VCaP (cell line): ENCODE measurements around the gene PTCD2.

Source experiments
- H3K27ac ChIP-seq: fragments of 450-650 bp; 2 replicates; pipeline ENCODE4 v1.5.1; 2017
- CTCF ChIP-seq: fragments of 450-650 bp; conservative IDR thresholded peaks from 2 replicates; pipeline ENCODE4 v1.5.1; 2017; ENCODE audit warnings: mild to moderate bottlenecking, moderate library complexity

Gene PTCD2

DNA sequence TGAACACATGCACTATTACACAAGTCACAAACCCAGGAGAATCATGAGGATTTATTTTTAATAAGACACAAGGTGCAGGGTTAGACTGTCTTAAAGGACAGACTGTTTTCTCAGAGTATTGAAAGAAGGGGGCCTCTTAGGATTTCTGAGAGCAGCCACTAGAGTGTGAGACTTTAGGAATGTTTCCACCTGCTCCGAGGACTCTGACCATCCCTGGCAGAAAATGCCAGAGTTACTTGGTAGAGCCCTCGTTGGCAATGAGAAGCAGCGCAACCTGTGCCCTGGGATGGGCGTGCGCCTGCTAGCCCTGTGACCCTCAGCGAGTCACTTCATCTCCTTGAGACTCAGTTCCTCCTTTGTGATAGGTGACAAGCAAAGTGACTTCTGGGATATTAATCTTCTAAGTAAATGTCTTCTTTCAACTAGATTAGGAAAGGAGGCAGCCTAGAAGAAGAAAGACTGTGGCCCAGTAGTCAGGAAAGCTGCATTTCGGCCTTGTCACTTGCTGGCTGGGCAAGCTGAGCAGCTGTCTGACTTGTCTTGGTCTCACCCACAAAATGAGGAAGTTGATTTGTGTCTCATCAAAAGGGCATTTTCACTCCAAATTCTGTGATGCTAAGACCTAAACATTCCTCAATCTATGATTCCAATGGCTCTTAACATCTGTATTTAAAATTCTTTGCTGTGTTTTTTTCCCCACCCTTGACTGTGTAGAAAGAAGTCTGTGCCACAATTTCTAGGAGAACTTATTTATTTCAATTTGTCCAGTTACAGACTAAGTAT lies 60.5 kb downstream of the PTCD2 start:
- TF ChIP-seq CTCF: no peak
- no peak overlapping the region for H3K27ac ChIP-seq

DNA sequence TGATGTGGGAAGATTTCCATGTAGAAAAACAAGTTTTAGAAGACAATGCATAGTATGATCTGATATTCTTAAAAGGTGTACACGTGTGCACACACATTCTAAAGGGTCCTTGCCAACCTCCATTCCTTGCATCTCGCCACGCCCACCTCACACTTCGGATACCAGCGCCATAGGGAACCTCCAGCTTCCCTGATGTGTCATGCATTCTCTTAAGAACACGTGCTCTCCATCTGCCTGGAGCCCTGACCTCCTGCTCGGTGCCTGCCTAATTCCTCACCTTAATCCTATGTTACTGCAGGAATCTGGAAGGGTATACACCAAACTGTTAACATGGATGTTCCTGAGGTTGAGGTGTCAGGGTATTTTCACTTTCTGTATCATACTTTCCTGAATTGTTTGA lies 63.1 kb downstream of the PTCD2 start:
- no peak for TF ChIP-seq CTCF
- H3K27ac ChIP-seq: no peak overlapping the region

GRCh38 chr5:72383726-72384125 lies 63.6 kb downstream of the PTCD2 start:
- TF ChIP-seq CTCF: no peak
- no peak overlapping the region for H3K27ac ChIP-seq

DNA sequence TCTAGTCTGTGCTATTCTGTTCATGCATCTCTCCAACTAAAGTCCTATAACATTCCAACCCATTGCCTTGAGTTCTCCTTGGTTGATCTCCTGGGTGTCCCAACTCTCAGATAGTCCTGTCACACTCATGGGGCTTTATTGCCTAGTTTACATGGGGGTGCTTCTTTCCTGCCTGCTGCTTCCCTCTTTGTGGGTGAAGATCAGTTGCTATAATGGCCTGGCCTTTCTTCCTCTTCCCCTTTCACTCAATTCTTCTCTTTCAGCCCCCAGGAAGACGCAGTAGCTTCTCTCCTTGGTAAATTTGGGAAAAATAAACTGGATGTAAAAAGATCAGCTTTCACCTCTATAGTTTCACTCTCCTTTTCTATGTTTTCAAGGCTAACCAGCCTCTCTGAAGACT lies 66.5 kb downstream of the PTCD2 start:
- no peak overlapping the region for H3K27ac ChIP-seq
- TF ChIP-seq CTCF: no peak

DNA sequence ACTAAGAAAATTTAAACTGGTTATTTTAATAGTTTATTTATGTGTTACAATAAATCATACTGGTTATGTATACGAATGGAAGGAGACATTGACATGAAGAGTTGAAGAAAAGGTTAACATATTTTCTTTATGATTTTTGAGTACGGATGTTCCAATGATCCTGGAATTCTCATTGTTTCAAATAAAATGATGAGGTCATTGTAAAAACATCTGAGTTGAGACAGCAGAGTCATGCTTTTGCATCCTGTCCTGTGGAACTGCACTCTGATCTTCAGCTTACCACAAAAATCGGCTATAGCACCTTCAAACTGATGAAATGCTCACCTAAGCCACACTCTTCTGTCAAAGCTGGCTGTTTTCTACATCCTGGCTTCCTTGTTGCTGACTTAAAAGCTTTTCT lies 67.8 kb downstream of the PTCD2 start:
- no peak for TF ChIP-seq CTCF
- H3K27ac ChIP-seq: no peak overlapping the region

DNA sequence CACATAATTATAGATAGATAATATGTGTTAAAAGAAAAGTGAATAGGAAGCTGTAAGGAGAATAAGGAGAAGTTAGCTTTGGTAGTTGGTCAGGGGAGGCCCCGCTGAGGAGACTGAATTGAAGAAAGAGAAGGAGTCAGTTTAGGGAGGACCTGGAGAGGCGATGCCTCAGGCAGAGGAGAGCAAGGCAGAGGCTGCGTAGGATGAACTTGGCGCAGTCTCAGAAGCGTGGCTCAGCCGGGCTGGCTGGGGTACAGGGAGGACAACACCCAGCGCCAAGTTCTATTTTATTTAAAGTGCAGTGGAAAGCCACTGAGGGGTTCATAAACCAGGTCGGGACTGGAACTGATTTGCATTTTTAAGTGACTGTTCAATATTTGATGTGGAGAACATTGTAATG lies 68.5 kb downstream of the PTCD2 start:
- TF ChIP-seq CTCF: no peak
- H3K27ac ChIP-seq: no peak overlapping the region

DNA sequence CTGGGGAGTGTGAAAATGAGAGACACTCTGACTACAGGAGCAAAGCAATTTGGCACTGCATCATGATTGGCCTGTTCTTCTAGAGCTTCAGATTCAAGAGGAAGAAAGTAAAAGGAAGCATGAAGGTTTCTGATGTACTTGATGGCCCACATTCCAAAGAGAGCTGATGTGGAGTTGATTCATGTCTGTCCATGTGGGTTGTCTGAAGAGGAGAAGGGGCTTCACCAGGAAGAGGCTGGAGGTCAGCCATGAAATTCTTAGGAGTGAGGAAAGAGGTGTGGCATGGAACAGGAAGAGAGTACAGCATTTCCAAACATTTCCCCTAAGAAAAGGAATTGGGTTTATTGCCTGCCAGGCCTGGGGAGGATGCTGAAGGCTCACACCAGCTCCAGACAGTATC lies 70.7 kb downstream of the PTCD2 start:
- no peak for TF ChIP-seq CTCF

More for the DNA sequence above, 70.7 kb downstream of the PTCD2 start:
- no peak overlapping the region for H3K27ac ChIP-seq
